ENCODE data around the gene ZNF879.

Gene ZNF879

DNA sequence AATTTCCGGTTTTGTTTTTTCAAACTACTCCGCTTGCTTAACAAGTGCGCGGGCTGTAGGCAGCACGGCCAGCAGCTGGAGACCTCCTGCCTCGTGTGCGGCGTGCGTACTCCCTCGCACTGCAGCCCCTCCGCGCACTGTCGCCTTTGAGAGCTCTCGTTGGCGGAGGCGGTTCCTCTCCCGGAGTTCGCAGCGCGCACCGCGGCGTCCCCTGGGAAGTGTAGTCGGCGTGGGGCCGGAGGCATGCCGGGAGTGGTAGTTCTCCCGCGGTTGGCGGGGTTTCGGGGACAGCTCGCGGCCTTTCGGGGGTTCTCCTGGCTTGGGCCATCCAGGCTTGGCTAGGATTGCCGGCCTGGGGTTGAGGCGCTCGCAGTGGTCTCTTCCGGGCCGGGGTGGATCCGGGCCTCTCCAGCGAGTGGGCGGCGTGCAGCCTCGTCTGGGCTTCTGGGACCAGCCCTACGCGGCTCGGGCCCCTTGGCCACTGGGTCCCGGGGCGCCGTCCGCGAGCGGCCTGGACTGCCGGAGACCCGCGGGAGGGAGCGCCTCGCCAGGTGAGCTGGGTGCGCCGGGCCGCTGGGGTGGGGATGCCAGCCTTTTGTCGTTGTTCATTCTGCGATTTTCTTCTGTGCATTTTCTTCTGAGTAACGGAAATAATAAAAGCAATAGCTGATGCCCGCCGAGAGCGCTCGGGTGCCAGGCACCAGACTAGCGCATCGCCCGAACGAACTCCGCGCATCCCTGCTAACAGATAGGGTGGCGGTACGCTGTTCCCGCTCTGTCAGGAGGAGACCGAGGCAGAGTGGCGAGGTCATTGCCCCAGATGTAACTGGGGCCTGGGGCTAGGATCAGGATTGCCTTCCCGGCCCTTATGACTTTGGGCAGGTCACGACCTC lies 36.8 kb downstream of the ZNF879 start, which contains the start of gene ZNF354C:
Gene ZNF354C, plus strand, starts transcription at position 258 of the 893 bp plus-strand sequence. CDS start 1,696 bp downstream, outside the sequence.
- Histone ChIP-seq H3K27me3 (ENCODE audit: insufficient read depth, poor library complexity, severe bottlenecking) (no peaks in the 10 kb centered on the region), H3K4me3 (replicated peaks; ENCODE audit: insufficient read depth, low read length) (peak within 1 kb of the TSS; percentile 32), H3K27ac (replicated peaks) (peak within 1 kb of the TSS; percentile 34)
- TF ChIP-seq, protein P1, sequence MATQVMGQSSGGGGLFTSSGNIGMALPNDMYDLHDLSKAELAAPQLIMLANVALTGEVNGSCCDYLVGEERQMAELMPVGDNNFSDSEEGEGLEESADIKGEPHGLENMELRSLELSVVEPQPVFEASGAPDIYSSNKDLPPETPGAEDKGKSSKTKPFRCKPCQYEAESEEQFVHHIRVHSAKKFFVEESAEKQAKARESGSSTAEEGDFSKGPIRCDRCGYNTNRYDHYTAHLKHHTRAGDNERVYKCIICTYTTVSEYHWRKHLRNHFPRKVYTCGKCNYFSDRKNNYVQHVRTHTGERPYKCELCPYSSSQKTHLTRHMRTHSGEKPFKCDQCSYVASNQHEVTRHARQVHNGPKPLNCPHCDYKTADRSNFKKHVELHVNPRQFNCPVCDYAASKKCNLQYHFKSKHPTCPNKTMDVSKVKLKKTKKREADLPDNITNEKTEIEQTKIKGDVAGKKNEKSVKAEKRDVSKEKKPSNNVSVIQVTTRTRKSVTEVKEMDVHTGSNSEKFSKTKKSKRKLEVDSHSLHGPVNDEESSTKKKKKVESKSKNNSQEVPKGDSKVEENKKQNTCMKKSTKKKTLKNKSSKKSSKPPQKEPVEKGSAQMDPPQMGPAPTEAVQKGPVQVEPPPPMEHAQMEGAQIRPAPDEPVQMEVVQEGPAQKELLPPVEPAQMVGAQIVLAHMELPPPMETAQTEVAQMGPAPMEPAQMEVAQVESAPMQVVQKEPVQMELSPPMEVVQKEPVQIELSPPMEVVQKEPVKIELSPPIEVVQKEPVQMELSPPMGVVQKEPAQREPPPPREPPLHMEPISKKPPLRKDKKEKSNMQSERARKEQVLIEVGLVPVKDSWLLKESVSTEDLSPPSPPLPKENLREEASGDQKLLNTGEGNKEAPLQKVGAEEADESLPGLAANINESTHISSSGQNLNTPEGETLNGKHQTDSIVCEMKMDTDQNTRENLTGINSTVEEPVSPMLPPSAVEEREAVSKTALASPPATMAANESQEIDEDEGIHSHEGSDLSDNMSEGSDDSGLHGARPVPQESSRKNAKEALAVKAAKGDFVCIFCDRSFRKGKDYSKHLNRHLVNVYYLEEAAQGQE (IDR thresholded peaks at IDR 0.05; ENCODE audit: insufficient replicate concordance, low read depth), result no peak
- TF ChIP-seq, protein P2, sequence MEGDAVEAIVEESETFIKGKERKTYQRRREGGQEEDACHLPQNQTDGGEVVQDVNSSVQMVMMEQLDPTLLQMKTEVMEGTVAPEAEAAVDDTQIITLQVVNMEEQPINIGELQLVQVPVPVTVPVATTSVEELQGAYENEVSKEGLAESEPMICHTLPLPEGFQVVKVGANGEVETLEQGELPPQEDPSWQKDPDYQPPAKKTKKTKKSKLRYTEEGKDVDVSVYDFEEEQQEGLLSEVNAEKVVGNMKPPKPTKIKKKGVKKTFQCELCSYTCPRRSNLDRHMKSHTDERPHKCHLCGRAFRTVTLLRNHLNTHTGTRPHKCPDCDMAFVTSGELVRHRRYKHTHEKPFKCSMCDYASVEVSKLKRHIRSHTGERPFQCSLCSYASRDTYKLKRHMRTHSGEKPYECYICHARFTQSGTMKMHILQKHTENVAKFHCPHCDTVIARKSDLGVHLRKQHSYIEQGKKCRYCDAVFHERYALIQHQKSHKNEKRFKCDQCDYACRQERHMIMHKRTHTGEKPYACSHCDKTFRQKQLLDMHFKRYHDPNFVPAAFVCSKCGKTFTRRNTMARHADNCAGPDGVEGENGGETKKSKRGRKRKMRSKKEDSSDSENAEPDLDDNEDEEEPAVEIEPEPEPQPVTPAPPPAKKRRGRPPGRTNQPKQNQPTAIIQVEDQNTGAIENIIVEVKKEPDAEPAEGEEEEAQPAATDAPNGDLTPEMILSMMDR (IDR thresholded peaks at IDR 0.05; ENCODE audit: insufficient read depth, low read length), result no peak
- TF ChIP-seq GABPA (IDR thresholded peaks at IDR 0.05; ENCODE audit: low read depth), result 0 out of 2 replicates have a peak, but pooled peaks have one; percentile 36
- peak; percentile 68; the same call in 1 of the 2 replicates for TF ChIP-seq POLR2AphosphoS5 (IDR thresholded peaks at IDR 0.05; ENCODE audit: low read depth)
- TF ChIP-seq SPI1 (IDR thresholded peaks at IDR 0.05; ENCODE audit: borderline replicate concordance, low read depth), result peak; percentile 67; the same call in 1 of the 2 replicates
- peak; percentile 15 to 80 for DNase-seq (ENCODE audit: low read depth in 1 of 2, low spot score in 1 of 2)

DNA sequence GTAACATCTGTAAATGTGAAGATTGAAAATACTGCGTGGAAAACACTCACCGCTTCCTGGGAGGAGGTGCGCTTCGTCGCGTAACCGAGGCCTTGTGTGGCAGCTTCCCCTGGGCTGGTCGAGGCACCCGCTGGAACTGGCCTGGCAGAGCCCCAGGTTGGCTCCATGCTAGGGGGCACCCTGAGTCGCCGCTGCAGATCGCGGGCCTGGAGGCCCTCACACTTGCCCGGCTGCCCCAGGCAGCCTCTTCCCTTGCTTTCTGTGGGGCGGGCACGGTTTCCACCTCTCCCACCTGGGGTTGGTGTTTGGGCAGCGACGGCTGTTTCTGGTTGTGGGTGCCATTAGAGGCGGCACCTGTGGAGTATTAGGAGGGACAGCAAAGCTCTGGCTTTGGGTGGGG lies 37.4 kb downstream of the ZNF879 start:
- Histone ChIP-seq H3K27ac (replicated peaks) (no peak overlapping the region), H3K4me3 (replicated peaks; ENCODE audit: insufficient read depth, low read length) (no peak overlapping the region), H3K27me3 (ENCODE audit: insufficient read depth, poor library complexity, severe bottlenecking) (no peaks in the 10 kb centered on the region)
- no peak for DNase-seq (ENCODE audit: low read depth in 1 of 2, low spot score in 1 of 2)
- TF ChIP-seq, protein P1 (IDR thresholded peaks at IDR 0.05; ENCODE audit: insufficient replicate concordance, low read depth), result no peak
- no peak for TF ChIP-seq POLR2AphosphoS5 (IDR thresholded peaks at IDR 0.05; ENCODE audit: low read depth)
- TF ChIP-seq, protein P2 (IDR thresholded peaks at IDR 0.05; ENCODE audit: insufficient read depth, low read length), result no peak
- no peak for TF ChIP-seq SPI1 (IDR thresholded peaks at IDR 0.05; ENCODE audit: borderline replicate concordance, low read depth)
- TF ChIP-seq GABPA (IDR thresholded peaks at IDR 0.05; ENCODE audit: low read depth), result no peak

DNA sequence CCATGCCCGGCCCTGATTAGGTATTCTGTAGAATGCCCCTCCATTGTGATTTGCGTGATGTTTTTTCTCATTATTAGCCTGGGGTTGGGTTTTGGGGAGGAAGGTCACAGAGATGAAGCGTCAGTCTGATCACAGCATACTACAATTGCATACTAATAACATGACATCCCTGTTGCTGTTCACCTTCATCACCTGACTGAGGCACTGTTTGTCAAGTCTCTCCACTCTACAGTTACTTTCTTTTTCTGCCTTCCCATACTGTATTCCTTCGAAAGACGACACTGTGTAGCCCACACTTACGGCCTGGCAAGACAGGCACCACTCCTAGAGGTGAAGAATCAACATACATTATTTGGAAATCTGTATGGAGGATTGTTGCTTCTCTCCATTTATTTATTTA lies 42.1 kb downstream of the ZNF879 start:
- Histone ChIP-seq H3K27me3 (ENCODE audit: insufficient read depth, poor library complexity, severe bottlenecking) (no peaks in the 10 kb centered on the region), H3K4me3 (replicated peaks; ENCODE audit: insufficient read depth, low read length) (no peak overlapping the region), H3K27ac (replicated peaks) (no peak overlapping the region)
- TF ChIP-seq SPI1 (IDR thresholded peaks at IDR 0.05; ENCODE audit: borderline replicate concordance, low read depth), result no peak
- TF ChIP-seq, protein P2 (IDR thresholded peaks at IDR 0.05; ENCODE audit: insufficient read depth, low read length), result no peak
- TF ChIP-seq POLR2AphosphoS5 (IDR thresholded peaks at IDR 0.05; ENCODE audit: low read depth), result no peak
- TF ChIP-seq, protein P1 (IDR thresholded peaks at IDR 0.05; ENCODE audit: insufficient replicate concordance, low read depth), result no peak
- TF ChIP-seq GABPA (IDR thresholded peaks at IDR 0.05; ENCODE audit: low read depth), result no peak
- DNase-seq (ENCODE audit: low read depth in 1 of 2, low spot score in 1 of 2), result no peak
